PFSK-1 (cell line): ENCODE results near the gene UBL4A.

Experiments used
- FOXP2 ChIP-seq: optimal IDR thresholded peaks from 2 replicates; pipeline ENCODE3; 2011; ENCODE audit warnings: borderline replicate concordance, control low read depth, inconsistent platforms; ENCODE audit not compliant: insufficient read depth; ENCODE audit errors: extremely low read length, extremely low read depth
- POLR2AphosphoS5 ChIP-seq: IDR thresholded peaks from 2 replicates; pipeline ENCODE4 v1.6.1; 2012; ENCODE audit warnings: low read depth, mild to moderate bottlenecking, control low read depth, low read length, moderate library complexity
- SIN3A ChIP-seq: IDR thresholded peaks from 2 replicates; pipeline ENCODE4 v1.6.1; 2012; ENCODE audit warnings: mild to moderate bottlenecking, low read length, moderate library complexity, borderline replicate concordance; ENCODE audit not compliant: insufficient read depth
- TAF1 ChIP-seq: IDR thresholded peaks from 2 replicates; pipeline ENCODE4 v1.6.1; 2012; ENCODE audit warnings: low read length, control low read depth, borderline replicate concordance; ENCODE audit not compliant: insufficient read depth
- TF ChIP-seq, protein P1 (sequence below), 2 experiments: IDR thresholded peaks; 2 replicates each; pipeline versions ENCODE4 v1.6.1 to v1.8.0; 2011 to 2012; ENCODE audit warnings: low read depth in 2 of 2, low read length in 2 of 2, control low read depth in 1 of 2, inconsistent platforms in 1 of 2, mild to moderate bottlenecking in 1 of 2, moderate library complexity in 1 of 2; ENCODE audit not compliant: insufficient read depth in 1 of 2

Gene UBL4A

DNA sequence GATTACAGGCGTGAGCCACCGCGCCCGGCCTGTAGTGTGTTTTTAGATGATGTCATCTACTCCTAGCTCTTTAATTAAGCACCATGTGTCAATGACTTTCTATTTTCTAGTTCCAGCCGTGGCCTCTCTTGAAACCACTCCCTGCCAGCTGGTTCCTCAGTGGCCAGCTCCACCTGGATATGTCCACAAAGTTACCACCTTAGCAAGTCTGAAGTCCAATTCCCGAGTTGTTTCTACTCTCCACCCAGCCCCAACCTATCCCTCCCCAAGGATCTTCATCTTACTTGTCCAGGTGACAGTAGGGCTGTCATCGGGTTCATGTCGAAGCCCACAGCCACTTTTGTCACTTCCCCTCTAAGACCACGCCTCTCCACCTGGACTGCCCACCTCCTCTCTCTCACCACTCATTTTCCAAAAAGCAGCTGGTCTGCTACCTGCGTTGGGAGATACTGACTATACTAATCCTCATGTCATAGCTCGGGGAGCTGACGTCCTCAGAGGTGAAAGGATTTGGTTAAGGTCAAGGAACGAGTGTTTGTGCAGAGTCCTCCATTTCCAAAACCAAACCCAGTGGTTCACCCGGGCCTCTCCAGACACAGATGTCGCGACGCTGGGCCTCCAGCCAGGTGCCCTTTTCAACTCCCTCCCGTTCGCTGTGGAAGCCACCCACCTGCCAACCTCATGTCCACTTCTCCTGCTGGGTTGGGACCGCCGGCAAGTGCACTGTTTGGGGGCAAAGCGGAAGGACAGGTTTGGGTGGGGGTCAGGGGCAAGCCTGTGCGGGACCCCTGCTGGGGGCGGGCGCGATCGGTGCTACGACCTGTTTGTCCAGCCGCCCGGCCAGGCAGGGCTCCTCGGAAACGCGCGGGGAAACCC is 28.9 kb upstream of the UBL4A start:
- TF ChIP-seq TAF1 (no peak), SIN3A (no peak), POLR2AphosphoS5 (no peak), FOXP2 (no peak)
- TF ChIP-seq, protein P1, sequence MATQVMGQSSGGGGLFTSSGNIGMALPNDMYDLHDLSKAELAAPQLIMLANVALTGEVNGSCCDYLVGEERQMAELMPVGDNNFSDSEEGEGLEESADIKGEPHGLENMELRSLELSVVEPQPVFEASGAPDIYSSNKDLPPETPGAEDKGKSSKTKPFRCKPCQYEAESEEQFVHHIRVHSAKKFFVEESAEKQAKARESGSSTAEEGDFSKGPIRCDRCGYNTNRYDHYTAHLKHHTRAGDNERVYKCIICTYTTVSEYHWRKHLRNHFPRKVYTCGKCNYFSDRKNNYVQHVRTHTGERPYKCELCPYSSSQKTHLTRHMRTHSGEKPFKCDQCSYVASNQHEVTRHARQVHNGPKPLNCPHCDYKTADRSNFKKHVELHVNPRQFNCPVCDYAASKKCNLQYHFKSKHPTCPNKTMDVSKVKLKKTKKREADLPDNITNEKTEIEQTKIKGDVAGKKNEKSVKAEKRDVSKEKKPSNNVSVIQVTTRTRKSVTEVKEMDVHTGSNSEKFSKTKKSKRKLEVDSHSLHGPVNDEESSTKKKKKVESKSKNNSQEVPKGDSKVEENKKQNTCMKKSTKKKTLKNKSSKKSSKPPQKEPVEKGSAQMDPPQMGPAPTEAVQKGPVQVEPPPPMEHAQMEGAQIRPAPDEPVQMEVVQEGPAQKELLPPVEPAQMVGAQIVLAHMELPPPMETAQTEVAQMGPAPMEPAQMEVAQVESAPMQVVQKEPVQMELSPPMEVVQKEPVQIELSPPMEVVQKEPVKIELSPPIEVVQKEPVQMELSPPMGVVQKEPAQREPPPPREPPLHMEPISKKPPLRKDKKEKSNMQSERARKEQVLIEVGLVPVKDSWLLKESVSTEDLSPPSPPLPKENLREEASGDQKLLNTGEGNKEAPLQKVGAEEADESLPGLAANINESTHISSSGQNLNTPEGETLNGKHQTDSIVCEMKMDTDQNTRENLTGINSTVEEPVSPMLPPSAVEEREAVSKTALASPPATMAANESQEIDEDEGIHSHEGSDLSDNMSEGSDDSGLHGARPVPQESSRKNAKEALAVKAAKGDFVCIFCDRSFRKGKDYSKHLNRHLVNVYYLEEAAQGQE (IDR thresholded peaks at IDR 0.05; ENCODE audit: insufficient read depth in 1 of 2, low read depth in 2 of 2, low read length in 2 of 2), result no peak

DNA sequence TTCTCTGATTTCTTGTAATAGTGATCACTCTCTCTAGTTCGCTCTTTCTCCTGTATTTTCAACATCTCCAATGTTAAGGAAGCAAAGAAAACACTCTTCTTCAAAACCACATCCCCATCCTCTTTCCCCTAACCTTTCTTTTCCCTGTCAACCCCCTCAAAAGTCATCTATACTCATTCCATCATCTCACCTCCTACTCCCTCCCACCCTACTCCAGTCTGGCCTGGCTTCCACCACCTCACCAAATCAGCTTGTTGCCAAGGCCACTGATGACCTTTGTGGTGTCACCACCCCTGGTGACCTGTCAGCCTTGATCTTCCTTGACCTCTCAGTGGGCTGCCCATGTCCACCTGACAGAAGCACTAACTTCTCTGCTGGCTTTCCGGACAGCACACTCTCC is 27.3 kb upstream of the UBL4A start:
- TF ChIP-seq, protein P1 (IDR thresholded peaks at IDR 0.05; ENCODE audit: insufficient read depth in 1 of 2, low read depth in 2 of 2, low read length in 2 of 2), result no peak
- TF ChIP-seq POLR2AphosphoS5, result no peak
- TF ChIP-seq SIN3A, result no peak
- TF ChIP-seq FOXP2, result no peak
- no peak for TF ChIP-seq TAF1

DNA sequence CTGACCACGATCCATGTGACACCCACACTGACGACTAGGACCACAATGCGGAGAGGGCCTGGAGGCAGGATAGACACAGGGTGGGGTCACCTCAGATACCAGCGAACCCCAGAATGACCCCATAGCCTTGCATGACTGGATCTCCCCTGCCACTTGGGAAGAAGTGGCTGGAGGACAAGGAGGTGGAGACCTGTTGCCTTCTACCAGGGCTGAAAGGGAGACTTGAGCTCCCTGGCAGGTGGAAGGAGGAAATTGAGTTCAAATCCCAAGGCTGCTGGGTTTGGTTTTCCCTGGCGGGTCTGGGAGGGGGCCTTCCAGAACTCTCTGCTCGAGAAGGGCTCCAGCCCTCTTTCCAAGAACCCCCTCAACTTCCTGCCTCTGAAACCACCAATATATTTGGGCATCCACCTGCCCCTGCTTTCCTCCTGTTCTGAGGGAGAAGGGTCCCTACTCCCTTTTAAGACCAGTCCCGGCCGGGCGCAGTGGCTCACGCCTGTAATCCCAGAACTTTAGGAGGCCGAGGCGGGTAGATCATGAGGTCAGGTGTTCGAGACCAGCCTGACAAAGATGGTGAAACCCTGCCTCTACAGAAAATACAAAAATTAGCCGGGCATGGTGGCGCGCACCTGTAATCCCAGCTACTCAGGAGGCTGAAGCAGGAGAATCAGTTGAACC is 26.6 kb upstream of the UBL4A start:
- TF ChIP-seq, protein P1 (IDR thresholded peaks at IDR 0.05; ENCODE audit: insufficient read depth in 1 of 2, low read depth in 2 of 2, low read length in 2 of 2), result no peak
- no peak for TF ChIP-seq POLR2AphosphoS5
- no peak for TF ChIP-seq TAF1
- TF ChIP-seq FOXP2, result no peak
- TF ChIP-seq SIN3A, result no peak

DNA sequence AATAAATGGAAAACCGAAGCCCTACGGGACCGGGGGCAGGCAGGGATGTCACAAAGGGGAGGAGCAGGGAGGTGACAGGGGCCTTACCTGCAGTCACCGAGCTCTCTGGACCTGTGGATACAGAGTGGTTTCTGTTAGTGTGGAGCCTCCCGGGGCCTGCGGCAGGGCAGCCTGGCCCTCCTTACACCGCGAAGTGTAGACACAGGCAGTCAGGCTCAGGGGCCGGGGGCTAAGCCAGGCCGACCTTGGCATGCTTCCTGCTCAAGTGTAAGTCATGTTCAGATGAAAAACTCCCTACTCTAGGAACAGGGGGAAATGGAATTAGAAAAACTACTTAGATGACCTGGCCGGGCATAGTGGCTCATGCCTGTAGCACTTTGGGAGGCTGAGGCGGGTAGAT is 25.3 kb upstream of the UBL4A start:
- TF ChIP-seq, protein P1 (IDR thresholded peaks at IDR 0.05; ENCODE audit: insufficient read depth in 1 of 2, low read depth in 2 of 2, low read length in 2 of 2), result no peak
- TF ChIP-seq FOXP2 (no peak), SIN3A (no peak), TAF1 (no peak)
